NCI-H1417 treated with DMSO at 0.1 percent for 48 hours (cell line): Measurements from ENCODE around the gene ERG.

ENCODE experiments used
- DNase-seq: peaks from one replicate; lab custom pipeline; 2025; lab: John Stamatoyannopoulos, UW

Gene ERG

DNA sequence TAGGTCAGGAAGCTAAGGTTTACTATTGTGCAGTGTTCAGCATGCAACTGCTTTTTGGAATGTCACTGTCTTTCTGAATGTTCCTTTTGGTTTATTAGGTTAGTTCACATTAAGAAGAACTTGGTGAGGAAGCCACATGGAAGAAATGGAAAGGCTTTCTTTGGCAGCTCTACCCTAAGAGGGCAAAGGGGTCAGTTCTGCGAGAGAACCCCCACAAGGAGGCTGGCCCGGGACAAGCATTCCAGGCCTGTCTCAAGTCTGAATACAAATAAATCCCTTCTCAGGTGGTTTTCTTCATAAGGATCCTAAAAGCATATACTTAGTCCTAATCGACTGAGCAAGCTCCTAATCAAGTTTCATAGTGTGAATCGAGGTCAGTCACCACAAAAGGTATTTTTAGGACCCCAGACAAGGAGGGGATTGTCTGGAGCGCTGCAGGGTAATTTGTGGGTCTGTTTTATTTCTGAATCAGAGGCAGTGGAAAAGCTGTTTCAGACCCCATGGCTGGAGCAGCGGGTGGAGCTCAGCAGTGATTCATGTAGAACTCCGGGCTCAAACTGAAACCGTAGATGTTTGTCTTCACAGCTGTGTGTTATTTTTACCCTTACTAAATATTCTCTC lies 63.3 kb downstream of the ERG start:
- DNase-seq: no peak

DNA sequence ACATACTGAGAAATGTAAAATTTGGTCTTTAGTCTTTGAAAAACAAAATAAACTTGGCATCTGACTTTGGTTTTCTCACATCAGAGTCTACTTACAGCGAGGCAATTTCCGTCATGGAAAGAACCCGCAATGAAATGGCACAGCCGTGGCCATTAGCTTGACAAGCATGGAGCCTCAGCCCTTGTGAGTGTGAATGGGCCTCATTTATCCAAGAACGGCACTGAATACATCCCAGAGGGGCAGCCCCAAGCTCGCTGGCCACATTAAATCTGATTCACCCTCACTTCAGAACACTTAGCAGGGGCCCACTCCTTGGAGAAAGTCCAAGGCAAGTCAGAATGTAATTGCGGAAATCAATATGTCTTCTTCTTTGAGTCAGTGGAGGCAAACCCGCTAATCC lies 64.8 kb downstream of the ERG start:
- DNase-seq: no peak

DNA sequence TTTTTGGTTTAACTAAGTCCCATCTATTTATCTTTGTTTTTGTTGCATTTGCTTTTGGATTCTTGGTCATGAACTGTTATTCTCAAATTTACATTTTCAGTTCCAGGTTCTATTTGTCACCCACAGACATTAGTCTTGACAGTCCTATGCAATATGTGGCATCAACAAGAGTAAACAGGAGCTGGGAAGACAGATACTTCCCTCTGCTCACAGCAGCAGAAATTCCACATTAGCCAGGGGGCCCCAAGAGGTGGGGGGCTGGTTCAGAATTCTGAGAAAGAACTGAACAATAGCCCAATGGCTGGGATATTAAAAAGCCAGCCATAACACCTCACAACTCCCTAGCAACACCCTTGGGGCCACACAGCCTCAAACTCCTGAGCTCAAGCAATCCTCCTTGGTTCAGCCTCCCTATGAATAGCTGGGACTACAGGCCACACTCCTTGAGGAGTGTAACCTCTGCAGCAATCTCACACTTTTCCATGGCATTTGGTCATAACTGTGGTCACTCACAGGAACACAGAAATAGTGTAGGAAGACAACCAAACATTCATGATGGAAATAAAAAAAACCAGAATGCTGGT lies 67.8 kb downstream of the ERG start:
- no peak for DNase-seq

DNA sequence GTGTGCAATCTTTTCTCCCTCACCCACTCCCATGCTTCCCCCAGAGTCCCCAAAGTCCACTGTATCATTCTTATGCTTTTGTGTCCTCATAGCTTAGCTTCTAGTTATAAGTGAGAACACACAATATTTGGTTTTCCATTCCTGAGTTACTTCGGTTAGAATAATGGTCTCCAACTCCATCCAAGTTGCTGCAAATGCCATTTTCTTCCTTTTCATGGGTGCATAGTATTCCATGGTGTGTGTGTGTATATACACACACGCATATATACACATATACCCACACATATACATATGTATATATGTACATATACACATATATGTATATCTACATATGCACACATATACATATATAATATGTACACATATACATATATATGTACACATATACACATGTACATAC lies 69.3 kb downstream of the ERG start:
- DNase-seq: no peak

DNA sequence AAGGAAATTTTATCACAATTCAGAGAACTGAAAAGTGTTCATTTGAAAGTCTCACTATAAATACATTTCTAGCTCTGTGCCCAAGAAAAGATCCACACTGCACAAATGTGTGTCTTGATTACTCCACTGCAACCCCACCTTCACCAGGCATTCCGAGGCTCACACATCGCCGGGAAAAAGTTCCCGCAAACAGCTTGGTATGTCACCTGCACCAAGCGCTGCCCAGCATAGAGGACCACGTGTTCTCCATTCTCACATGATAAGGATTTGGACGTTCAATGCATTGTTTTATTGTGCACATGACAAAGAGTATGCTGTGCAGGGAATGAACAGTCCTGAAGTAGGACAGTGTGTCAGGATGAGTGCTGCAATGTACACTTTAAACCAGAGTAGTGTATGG lies 70.1 kb downstream of the ERG start:
- no peak for DNase-seq

DNA sequence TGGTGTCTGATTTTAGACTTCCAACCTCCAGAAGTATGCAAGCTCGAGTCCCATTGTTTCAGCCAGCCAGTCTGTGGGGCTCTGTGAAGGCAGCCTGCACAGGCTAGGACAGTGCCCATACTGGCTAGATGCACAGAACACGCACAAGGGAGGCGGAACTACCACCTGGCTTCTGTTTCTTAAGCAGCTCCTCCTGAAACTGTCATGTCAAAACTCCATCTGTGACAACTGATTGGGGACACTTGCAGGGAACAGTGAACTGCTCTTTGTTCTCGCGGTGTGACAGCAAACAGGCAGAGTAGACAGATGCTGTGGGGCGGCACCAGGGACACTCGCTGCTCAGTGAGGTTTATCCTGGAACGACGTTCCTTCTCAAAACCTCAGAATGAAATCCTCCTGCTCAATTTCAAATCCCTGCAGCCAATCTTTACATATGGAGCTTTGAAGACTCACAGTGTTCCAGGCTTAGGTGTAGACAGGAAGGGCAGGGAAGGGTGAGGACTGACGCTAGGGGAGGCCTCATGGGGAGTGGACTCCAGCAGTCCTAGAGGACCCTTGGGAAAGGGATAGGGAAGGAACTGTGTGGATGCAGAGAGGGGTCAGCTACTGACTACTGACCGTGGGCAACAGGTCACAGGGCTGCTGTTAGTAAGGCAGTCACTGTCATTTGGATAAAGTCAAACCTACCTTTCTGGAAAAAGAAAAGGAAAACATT lies 73.8 kb downstream of the ERG start:
- no peak for DNase-seq

DNA sequence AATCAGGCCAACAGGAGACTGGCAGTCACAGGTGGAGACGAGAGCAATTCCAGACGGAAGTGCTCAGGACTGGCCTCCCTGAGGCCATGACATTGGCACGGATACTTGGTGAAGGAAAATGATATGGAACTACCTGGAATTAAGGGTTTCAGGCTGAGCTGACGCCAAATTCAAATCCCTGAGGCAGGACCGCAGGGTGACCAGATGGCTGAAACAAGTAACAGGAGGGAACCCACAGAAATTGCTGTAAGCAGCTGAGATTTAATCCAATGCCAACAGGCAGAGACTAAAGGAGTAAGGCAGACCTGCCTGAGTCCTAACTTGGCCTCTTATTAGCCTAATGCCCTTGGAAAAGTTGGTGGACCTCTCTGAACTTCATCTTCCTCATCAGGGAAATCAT lies 76.2 kb downstream of the ERG start:
- DNase-seq: no peak

DNA sequence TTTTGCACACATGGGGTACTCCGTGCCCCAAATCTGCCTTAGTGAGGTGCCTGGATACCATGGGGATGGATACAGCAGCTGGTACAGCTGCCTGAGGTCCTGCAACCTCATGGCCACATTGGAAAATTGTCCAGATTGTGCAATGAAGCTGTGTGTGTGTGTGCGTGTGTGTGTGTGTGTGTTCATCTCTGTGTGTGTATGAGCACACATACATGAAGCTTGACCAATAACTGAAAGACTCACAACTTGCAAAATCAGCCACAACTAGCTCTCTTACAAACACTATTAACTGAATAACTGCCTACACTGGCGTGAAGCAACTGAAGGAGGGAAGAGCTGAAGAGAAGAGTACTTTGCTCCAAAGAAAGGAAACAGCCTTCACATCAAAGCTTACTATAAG lies 78.1 kb downstream of the ERG start:
- no peak for DNase-seq

DNA sequence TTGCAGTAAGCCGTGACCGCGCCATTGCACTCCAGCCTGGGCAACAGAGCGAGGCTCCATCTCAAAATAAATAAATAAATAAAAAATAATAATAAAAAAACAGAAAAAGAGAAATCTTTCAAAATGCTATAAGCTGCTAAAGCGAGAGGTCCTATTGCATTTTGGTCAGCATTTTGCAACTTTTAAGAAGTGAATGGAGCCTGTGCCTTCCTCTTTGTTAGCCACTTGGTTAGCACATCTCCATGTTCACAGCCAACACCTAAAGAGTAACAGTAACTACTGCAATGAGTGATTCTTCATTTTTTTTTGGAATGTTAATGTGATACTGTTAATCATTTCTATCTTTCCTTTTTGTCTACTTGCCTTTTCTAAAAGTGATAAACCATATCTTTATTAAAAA lies 80.6 kb downstream of the ERG start:
- DNase-seq: no peak

DNA sequence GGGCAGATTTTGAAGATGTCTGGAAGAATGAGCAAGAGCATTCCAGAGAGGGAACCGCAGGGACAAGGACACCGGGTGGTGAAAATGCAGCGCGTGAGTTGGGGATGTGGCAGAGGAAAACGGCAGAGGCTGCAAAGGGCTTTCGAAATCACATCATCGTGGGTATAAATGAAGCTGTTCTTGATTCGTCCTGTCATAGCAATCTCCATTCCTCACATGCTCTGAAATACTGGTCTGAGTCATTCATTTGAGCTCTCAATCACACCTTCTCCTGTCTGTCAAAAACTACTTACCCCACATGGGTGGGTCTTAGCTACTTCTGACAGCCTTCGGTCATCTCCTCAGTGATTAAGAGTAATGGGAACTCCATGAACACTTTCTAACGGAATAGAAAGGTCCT lies 81.5 kb downstream of the ERG start:
- no peak for DNase-seq

DNA sequence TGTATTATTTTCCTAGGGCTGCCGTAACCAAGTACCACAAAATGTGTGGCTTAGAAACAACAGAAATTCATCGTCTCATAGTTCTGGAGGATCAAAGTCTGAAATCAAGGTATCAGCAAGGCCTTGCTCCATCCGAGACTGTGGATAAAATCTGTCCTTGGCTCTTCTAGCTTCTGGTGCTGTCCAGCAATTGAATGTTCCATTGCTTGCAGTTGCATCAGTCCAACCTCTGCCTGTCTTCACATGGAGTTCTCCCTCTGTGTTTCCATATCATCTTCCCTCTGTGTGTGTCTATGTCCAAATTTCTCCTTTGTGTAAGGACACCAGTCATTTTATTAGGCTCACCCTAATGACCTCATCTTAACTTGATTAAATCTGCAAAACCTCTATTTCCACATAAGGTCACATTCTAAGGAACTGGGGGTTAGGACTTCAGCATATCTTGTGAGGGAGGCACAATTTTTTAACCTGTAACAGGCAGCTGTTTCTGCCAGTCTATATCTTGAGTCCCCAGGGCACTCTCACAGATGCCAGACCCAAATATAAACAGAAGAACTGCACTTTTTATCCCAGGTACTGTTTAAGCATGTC lies 84.2 kb downstream of the ERG start:
- DNase-seq: no peak

DNA sequence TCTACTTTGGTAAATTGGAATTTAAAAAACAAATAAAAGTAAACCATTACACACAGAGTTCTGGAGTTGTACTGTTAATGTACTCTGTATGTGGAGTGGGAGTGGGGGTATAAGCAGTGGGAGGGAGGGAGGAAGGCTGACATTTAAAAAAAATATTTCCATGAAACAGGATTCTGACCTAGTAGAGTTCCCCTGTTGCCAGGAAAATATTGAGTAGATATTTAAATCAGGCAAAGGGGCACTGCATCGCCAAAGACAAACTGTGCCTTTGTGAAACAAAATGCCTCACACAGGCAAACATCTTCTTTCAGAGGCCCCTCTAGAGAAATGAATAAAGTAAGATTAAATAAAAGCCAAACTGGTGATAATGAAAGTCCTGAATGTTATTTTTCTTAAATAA lies 87.8 kb downstream of the ERG start:
- no peak for DNase-seq

DNA sequence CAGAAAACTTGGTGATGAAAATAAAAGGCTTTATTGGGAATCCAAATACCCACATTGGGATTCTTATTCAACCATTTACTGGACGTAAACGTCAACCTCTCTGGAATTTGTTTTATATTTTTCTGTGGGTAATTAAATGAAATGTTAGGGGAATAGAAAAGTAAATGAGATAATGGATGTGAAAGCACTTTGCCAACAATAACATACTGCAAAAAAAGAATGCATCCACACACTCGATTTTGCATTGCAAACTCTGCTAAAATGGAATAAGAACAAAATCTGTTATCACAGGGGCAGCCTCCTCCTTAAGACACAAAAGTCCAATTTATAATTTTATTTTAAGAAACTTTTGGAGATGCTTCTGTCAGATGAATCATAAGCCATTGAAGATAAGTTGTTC lies 88.4 kb downstream of the ERG start:
- DNase-seq: no peak

DNA sequence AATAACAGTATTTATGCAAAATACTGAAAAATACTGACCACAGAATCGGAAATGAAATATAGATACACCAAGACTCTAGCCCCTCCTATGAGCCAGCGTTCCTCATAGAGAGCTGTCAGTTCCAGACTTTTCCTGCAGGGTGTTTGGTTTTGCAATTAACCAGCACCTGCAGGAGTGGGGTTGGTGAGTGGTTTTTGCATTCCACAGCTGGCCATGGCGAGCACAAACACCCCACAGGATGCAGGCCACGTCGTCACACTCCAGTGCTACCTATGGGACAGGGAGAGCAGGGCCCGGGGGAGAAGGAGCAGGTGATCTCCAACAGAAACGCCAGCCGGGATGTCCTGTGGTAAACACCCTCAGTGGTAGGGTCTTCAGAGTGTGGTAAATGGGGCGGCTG lies 94.1 kb downstream of the ERG start:
- no peak for DNase-seq

DNA sequence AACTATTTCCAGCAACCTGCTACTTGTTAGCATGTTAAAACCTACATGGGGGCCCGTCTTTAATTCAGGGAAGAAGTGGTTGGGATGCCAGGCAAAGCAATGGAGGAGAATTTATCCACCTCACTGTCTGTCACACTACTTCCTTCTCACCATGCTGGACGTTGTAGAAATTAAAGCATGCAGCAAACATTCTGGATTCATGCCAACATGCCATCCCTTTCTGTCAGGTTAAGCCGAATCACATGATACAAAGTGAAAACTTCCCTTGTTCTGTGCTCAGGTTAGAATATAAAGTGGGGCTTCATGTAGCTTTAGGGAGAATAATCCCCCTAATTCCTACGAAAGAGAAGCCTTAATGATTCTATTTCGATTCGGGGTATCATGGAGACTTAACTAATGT lies 95.5 kb downstream of the ERG start:
- DNase-seq: no peak

DNA sequence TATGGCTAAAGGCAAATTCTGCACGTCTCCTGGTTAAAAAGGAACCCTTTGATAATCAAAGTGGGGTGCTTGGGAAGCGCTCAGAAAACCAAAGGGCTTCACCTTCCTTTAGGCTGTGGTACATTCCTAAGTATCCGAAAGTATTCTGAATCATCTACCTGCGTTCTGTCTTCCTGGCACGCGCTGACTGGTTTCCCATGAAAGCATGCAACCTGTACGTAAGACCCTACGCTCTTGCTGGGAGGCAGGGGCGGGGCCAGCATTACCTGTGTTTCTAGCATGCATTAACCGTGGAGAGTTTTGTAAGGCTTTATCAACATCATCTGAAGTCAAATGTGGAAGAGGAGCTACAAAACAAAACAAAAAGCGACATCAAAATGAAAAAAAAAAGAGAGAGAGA lies 96.0 kb downstream of the ERG start:
- DNase-seq: no peak

DNA sequence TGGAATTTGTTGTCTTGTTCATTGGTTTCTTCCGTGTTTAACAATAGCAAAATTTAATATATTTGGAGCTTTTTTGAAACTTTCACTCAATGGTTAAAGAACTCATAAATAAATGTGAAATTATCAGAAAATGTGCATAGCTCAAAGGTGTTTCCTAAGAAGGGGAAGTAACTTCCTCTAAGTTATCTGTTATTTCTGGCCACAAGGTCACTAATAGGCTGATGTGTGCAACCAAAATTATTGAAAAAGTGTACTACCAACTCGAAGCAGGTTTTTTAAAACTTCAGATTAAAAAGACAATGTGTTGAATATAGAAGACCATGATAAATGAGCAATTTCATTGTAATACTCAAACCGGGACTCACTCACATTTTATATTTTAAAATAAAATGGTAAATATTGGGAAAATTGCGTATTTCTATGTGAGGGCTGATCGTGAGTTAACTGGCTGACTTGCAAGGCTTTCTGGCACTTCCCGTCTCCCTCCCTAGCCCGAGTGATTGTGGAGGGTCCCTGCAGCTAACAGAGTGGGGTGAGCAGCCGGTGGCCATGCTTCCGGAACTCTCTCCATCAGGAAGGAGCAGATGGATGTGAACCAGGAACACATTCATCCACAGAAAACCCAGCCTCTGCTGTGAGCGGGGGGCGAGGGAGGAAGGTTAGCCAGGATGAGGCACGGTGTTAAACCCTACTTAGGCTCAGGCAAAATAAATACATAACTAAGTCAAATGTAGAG lies 96.9 kb downstream of the ERG start:
- DNase-seq: no peak

DNA sequence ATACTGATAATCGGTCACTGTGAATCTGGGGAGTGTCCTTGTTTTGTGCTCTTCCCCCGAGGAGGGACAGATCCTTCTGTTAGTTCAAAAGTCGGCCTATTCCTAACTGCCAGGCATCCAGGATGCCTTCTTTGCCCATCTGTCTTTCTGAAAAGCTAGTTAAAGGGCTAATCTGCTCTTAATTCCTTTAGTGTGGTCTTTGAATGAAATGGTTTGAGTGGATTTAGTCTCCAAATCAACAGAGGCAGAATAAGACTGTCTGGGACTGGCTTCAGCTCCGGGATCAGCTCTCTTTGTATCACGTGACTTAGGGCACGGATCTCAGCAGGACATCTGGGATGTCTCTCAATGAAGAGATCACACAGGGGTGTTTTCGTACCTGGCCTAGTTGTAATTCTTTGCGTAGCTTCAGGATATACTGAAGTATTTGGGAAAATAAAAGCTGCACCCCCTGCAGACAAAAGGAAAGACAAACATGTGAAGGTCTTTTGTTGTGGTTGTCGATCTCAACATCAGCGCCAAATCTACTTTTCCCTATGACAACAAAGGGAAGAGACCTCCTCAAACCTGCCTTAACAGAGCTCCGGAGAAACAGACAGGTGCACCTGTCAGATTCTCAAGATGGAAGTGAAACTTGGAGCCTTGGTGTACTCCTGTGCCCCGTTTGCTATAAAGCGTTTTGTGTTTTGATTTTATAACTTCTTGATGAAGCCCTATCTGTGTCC lies 97.9 kb downstream of the ERG start:
- DNase-seq: no peak

DNA sequence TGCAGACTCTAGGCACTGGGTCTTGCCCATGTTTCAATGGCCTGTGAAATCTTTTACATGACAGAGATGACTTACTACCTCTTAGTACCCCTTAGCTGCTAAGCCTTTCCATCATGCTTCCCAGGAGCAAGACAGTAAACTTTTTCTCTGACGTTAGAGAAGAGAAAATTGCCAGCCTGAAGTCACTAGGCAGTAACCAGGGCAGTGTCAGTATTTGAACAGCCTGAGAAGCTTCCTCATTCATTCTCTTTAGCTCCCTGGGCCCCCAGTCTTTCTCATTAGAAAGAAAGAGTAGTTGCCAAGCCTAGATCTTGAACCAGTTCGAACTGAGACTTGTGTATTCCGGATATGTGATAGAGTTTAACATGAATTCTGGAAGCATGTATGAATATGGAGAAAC lies 99.2 kb downstream of the ERG start:
- no peak for DNase-seq

DNA sequence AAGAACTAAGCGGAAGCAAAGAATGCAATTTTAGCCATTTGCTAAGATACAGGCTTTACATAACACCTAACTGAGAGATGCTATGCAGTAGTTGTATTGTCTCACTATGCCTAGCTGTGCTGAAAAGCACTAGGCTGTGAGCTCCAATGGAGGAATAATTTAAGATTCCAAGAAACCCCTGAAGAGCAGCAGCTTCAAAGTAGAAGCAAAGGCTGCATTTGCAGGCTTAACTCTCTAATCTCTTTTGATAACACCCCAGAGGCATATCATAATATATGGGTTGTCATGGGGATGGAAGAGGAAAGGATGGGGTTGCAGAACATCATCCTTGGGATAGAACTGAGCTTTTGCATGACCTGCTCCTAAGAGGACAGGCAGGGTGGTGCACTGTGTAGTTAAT lies 102.0 kb downstream of the ERG start:
- DNase-seq: no peak

DNA sequence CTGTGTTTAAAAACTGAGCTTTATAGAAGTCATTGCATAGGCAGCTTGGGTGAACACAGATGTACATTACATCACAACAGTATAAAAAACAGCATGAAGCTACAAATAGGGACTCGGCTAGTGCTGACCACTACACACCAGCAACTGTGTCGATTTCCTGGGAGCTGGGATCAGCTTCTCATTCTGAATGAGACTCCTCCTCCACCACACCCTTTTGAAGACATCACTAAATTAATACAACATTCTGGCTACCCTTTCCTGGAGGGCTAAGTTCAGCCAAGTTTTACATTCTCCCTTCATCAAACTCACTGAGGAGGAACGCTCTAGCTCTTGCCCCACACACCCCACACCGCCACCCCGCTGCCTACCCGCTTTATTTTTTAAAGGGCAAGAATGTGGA lies 102.7 kb downstream of the ERG start:
- no peak for DNase-seq

DNA sequence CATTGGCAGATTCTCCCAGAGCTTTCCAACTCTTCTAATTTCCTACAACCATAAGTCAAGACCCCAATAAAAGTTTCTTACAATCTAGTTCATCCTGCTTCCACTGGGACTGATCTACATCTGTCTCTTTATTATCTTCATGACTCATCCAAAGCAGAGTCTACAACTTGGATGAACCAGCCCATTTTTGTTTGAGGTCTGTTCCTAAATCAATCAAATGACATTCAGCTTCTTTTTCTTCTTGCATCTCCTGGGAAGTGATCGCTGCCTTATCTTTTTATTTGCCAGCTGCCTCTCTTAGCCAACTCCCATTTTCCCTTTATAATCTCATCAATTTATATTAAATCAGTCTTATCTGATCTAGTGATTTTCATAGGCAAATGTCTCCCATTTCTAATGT lies 105.6 kb downstream of the ERG start:
- DNase-seq: no peak
